OCI-LY3 (cell line): ENCODE results near the gene SUSD1.

Source experiments
- CTCF ChIP-seq: fragments of 200-600, 300-600 bp; sonication (generic); IDR thresholded peaks from 2 replicates; pipeline ENCODE4 v1.5.1; 2014; ENCODE audit warnings: antibody characterized with exemption, low read length, low read depth
- EZH2phosphoT487 ChIP-seq: fragments of 200-600 bp; shearing (Covaris generic); IDR thresholded peaks from 2 replicates; pipeline ENCODE4 v1.6.1; 2018; ENCODE audit warnings: antibody characterized with exemption, mixed run types, low read depth

- TF ChIP-seq CTCF (no peak), EZH2phosphoT487 (no peak)
Measured at GRCh38 chr9:111992523-111992922, 182.6 kb downstream of the SUSD1 start.
